ENCODE results near the gene ZFR2.

The ZFR2 gene

DNA sequence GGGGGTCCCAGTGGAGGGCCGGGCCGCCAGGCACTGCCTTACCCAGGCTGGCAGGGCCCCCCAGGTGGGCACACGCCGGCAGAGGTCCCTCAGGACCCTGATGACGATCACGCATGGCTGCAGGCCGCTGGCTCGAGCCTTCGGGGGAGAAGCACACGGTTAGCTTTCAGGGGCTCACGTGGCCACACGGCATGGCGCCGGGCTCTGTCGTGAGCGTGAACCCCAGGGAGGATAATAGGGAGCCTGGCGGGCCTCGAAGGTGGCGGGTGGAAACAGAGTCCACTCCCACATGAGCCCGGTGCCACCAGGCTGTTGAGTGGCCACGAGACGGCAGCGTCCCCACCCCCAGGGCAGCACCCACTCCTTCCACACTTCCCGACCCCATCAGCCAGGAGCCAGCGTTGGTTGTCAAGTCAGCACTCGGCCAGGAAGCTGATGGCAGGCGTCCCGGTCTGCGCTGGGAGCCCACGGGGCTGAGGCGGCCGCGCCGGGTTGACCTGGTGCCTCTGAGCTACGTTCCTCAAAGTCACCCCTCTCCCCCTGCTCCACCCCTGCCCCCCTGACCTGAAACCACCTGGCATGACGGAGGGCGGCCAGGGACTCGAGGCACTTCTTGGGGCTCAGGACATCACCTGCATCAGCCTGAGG lies 58.0 kb downstream of the ZFR2 start:
- no peak for DNase-seq

GRCh38 chr19:3809881-3810707 lies 58.7 kb downstream of the ZFR2 start:
- no peak for DNase-seq

DNA sequence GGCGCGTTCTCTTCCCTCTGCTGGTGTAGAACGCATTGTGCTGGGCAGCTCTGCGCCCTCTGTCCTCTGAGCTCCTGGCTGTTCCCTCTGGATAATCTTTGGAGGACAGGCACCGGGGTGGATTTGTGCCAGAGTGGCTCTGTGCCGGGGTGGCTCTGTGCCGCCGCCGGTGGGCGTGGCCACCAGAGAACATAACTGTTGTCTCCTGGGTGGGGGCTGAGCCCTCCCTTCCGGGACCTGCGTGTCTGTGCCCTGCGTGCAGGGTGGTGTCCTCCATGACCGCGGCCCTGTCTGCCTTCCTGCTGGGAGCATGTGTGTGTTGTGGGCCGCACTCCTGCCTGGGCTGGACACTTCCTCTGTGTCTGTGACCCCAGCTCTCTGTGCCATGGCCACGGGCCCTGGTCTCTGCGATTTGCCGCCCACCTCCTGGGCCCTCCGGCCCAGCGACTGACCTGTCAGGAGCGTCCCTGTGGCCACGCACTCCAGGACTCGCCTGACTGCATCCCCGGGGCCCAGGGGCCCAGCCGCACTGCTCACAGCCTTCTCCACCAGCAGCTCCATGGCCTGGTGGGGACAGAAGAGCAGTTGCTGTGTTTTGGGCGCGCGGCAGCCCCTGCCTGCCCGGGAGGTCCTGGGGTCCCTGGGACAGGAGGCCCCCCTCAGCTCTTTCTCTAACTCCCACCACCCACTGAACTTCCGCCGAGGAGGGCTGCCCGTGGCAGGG lies 60.3 kb downstream of the ZFR2 start:
- DNase-seq: no peak

DNA sequence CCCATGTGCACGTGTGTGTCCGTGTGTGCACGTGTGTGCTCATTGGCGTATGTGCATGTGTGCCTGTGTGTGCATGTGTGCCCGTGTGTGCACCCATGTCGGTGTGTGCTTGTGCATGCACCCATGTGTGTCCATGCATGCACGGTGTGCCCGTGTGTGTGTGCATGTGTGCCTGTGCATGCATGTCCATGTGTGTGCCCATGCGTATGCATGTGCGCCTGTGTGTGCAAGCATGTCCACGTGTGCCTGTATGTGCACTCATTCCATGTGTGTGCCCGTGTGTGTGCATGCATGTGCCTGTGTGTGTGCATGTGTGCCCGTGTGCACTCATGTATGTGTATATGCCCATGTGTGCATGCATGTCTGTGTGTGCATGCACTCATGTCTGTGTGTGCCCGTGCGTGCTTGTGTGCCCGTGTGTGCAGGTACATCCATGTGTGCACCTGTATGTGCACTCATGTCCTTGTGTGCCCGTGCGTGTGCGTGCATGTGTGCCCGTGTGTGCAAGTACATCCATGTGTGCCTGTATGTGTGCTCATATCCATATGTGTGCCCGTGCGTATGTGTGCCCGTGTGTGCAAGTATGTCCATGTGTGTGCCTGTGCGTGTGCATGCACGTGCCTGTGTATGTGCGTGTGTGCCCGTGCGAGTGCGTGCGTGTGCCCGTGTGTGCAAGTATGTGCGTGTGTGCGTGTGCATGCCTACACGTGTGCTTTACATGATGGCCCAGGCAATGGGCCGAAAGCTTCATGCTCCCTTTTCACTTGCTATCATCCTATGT lies 61.1 kb downstream of the ZFR2 start:
- no peak for DNase-seq

DNA sequence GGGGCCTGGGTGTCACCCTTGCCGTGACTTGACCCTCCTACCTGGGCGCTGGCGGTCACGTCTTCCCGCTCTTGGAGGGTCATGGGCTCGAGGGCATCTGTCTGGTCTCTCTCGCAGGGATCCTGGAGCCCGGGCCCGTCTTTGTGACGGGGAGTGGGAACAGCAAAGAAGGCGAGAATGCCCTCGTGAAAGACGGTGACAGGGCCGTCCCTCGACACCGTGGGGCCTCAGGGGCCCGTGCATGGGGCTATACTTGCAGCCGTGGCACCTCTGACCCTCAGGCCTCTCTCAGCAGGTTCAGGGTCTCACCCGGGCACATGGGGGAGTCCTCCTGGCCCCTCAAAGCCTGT lies 61.7 kb downstream of the ZFR2 start:
- DNase-seq: no peak

DNA sequence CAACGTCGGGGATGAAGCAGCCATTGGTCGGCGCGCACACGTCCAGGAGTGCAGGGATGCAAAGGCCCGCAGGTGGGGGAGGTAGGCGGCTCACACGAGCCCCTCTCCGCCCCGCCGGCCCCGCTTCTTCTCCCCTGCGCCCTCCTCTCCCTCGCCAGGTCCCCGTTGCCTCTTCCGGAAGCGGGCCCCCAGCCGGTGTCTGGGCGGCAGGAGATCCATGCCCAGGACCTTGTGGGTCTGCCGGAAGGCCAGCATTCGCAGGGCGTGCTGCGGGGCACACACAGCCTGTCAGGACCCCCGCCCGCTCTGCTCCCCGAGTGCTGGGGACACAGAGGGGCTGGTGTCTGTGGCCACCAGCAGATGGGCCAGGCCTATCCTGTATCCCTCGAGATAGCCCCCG lies 63.0 kb downstream of the ZFR2 start:
- DNase-seq: no peak

- no peak for DNase-seq
Measured at GRCh38 chr19:3804429-3804828, 64.4 kb downstream of the ZFR2 start.

GRCh38 chr19:3803986-3804385 lies 64.9 kb downstream of the ZFR2 start:
- DNase-seq: no peak

- no peak for DNase-seq
Measured at GRCh38 chr19:3803114-3803888, 65.5 kb downstream of the ZFR2 start.

- DNase-seq: peak; percentile 75
Measured at GRCh38 chr19:3801412-3802096, 67.3 kb downstream of the ZFR2 start.

GRCh38 chr19:3800996-3801395 lies 67.8 kb downstream of the ZFR2 start:
- DNase-seq: no peak

DNA sequence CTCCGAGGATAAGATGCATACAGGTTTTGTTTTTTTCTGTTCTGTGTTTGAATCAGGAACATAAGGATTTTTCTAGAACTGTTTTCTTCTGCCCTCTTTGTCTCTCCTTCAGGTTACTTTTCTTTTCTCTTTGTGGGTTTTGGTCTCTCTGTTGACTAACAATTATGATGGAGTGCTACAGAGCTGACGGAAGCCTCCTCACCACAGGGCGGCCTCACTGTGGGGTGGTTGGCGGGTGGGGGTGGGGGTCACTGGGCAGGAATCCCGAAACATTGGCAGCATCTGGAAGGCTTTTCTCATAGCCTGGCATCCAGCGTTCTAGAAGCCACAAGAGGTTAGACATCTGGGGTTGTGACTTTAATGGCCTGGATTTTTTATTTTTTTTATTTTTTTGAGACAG lies 70.7 kb downstream of the ZFR2 start:
- DNase-seq: no peak

- DNase-seq: no peak
Measured at GRCh38 chr19:3796358-3796757, 72.5 kb downstream of the ZFR2 start.

DNA sequence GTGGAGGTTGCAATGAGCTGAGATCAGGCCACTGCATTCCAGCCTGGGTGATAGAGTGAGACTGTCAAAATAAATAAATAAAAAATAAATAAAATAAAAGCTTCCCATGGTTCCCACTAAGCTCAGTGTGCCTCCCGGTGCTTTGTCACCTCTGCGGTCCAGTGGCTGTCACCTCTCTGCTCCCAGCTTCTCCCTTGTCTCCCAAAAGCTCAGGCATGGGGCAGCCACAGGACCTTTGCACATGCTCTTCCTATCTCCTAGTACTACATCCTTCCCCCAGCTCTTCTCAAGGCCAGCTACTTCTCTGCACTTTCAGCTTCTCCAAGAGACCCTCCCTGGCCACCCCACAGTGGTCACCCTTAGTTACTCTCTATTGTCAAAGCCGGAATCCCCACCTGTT lies 75.0 kb downstream of the ZFR2 start:
- no peak for DNase-seq

GRCh38 chr19:3792114-3792513 lies 76.7 kb downstream of the ZFR2 start:
- DNase-seq: no peak

- DNase-seq: no peak
Measured at GRCh38 chr19:3790941-3791340, 77.9 kb downstream of the ZFR2 start.

DNA sequence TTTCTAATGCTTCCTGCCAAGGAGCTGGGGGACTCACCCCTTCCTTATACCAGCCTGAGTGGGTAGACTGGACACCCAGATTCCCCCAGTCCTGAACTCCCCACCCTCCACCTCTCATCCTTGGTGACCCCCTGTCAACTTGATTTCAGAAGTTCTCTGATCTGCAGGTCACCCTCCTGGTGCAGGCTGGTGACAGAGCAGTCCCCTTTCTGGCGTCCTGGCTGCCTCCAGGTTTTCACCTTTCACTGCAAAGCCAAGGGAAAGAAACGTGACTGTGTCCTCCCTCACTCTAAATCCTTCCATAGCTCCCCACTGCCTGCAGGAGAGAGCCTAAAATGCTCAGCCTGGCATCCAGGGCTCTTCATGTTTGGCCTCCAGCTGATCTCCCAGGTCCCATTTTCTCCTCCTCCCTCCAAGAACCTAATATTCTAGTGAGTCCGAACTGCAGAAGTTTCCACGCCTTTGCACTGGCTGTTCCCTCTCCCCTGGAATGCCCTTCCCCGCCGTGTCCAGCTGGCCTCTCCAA lies 78.6 kb downstream of the ZFR2 start:
- no peak for DNase-seq

- DNase-seq: no peak
Measured at GRCh38 chr19:3788996-3789778, 79.7 kb downstream of the ZFR2 start.

DNA sequence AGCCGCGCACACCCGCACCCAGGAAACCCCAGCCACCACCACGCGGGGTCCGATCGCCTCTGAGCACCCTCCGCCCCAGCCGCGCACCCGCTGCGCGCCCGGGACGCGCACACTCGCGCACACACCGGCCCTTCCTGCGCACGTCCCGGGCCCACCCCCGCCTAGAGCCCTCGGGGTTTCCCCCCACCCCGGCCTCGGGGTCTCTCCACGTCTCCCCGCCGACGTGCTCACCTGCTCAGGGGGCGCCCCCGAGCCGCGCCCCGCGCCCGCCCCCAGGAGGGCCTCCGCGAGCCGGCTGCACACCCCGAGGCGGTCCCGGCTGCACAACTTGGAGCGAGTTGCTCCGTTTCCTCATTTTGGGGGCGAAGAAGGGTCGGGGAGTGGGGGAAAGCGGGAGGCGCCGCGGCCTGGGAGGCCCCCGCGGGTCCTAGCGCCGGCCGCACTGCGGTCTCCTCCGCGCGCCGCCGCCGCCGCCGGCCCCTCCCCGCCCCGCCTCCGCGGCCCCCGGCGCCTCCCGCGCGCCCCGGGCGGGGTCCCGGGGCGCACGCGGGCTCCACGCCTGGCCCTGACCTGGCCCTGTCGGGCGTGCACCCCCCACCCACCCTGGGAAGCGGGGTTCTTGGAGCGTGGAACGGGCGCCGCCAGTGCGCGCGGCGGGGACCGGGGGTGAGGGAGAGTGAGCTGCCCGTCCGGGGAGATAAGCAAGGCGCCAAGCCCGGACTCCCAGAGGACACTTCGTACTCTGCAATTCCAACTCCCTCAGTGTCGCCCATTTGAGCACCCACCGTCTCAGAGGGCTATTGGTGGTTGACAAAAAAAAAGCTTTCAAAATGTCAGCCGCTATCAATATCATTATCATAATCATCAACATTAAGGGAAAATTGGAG lies 82.7 kb downstream of the ZFR2 start, which contains the start of gene MATK:
Gene MATK, minus strand, starts transcription at position 444 of the 887 bp plus-strand sequence. CDS start 1,246 bp downstream, outside the sequence.
- peak; percentile 12 for DNase-seq
